Esophagus muscularis mucosa (tissue), 4 donors: Measurements from ENCODE around the gene BRF1.

Source experiments
- CTCF ChIP-seq, 3 experiments: fragments of 200-600 bp in 2 of 3; fragments of 450-650 bp in 1 of 3; sonication (generic) in 2 of 3; IDR thresholded peaks; one replicate each; pipeline ENCODE4 v1.5.1; 2017 to 2019; ENCODE audit warnings: antibody characterized with exemption in 3 of 3, mild to moderate bottlenecking in 2 of 3, moderate library complexity in 1 of 3
- EP300 ChIP-seq: sonication (generic); formaldehyde crosslinking; IDR thresholded peaks from one replicate; pipeline ENCODE4 v1.6.1; 2017; ENCODE audit warnings: antibody characterized with exemption
- POLR2AphosphoS5 ChIP-seq, 2 donors: sonication (generic); formaldehyde crosslinking; IDR thresholded peaks; one replicate each; pipeline ENCODE4 v1.6.1; 2017; ENCODE audit warnings: antibody characterized with exemption in 2 of 2

GRCh38 chr14:105250008-105250366, 50.8 kb downstream of the BRF1 start:
- no peak for TF ChIP-seq CTCF (IDR thresholded peaks at IDR 0.05)
- no peak for TF ChIP-seq POLR2AphosphoS5 (IDR thresholded peaks at IDR 0.05)
- no peak for TF ChIP-seq EP300
